Esophagus squamous epithelium (tissue), 5 donors: ENCODE results near the gene ARL2. TPM values are rescaled to one million over a fixed set of nuclear protein-coding genes. Genes with fewer than 3 reads are reported as not detected.
"Not testable (repeated sequence)": the region's sequence is repeated elsewhere in the genome, so short reads cannot be mapped to it uniquely, and the experiment has no call there.

Experiments used
- DNase-seq: peaks from one replicate; lab custom pipeline; 2025; lab: John Stamatoyannopoulos, UW
- H3K27ac ChIP-seq, 4 donors: fragments of 200-600 bp; sonication (generic); one replicate each; pipeline ENCODE4 v1.5.1; 2016 to 2019; ENCODE audit warnings: mild to moderate bottlenecking in 1 of 4
- H3K27me3 ChIP-seq, 4 donors: fragments of 200-600 bp; sonication (generic); 1 replicate in 3 of 4; 2 replicates in 1 of 4; pipeline versions ENCODE4 v1.5.1 to v1.6.0; 2017 to 2021; ENCODE audit warnings: antibody characterized with exemption in 1 of 4
- H3K36me3 ChIP-seq, 3 donors: fragments of 200-600 bp; sonication (generic); one replicate each; pipeline ENCODE4 v1.5.1; 2016 to 2019
- H3K4me1 ChIP-seq, 3 donors: fragments of 200-600 bp; sonication (generic); one replicate each; pipeline ENCODE4 v1.5.1; 2017 to 2019
- H3K4me3 ChIP-seq, 4 donors: fragments of 200-600 bp; sonication (generic); 1 replicate in 3 of 4; 2 replicates in 1 of 4; pipeline ENCODE4 v1.5.1; 2016 to 2019; ENCODE audit warnings: mild to moderate bottlenecking in 2 of 4, moderate library complexity in 1 of 4
- H3K9me3 ChIP-seq, 3 donors: fragments of 200-600 bp; sonication (generic); one replicate each; pipeline ENCODE4 v1.5.1; 2016 to 2019
- POLR2A ChIP-seq, 4 donors: fragments of 450-650 bp; IDR thresholded peaks; one replicate each; pipeline ENCODE4 v1.6.1; 2017; ENCODE audit warnings: antibody characterized with exemption in 4 of 4, mild to moderate bottlenecking in 4 of 4, moderate library complexity in 3 of 4
- WGBS, 2 donors: methylation state at CpG; one replicate each; pipeline ENCODE4 v1.1.5; 2018; 5-methylcytosine and 5-hydroxymethylcytosine counted together
- intact Hi-C: fragments of 100-400 bp; cut with DNase I; formaldehyde crosslinking; loops from one replicate; pipeline ENCODE4 v1.15.0; 2022
- total RNA-seq, 4 donors: library from RNA; depleted of rRNA; stranded (reverse); fragments of >200 nt; gene quantifications; one replicate each; pipeline ENCODE4 v1.1.0, GENCODE V29; 2016
- TF ChIP-seq, protein P1 (sequence below), 6 experiments: fragments of 450-650 bp in 4 of 6; fragments of 200-600 bp in 2 of 6; sonication (generic) in 2 of 6; IDR thresholded peaks; one replicate each; pipeline ENCODE4 v1.5.1; 2016 to 2019; ENCODE audit warnings: antibody characterized with exemption in 6 of 6, mild to moderate bottlenecking in 4 of 6, moderate library complexity in 4 of 6
- donor health status: DM: yes; HTN: yes; CAD: no.

The ARL2 gene
- total RNA-seq, 4 donors from 2014 or later = 42.5 to 82.1 (median 65.0) TPM

DNA sequence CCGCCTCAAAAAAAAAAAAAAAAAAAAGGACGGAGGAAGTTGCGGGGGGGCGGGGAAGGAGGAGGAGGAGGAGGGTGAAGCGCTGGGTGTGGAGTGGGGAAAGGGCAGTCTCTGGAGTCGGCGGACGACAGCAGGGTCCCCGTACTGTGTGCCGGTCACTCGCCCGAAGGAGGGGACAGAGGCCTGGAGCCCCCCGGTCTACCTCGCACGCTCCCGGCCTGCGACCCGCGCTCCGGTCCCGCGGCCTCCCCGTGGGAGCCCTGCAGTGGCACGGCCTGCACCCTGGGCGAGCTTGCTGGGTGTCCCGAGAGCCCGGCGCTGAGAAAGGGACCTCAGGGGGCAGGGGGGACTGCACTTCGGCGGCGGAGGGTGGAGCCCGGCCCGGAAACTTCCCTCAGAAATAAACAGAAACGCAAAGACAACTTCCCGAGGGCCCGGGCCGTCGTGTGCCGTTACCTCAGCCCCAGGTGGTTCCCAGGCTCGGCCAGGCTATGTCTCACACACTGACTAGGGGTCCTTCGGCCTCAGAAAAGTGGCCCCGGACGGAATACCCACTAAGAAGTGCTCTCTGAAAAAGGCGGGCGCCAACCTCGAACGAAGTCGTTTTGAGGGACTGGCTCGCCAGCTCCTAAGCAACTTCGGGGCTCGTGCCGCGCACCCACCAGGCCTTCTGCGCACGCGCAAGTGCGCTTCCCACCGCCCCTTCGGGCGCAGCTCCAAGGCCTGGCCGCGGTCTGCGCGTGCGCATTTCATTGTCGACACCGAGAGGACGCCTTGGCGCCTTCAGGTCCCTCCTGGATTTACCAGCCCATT, 42.3 kb upstream of the ARL2 start, which contains the start of gene MAJIN:
Gene MAJIN, minus strand, starts transcription at position 688 of the 813 bp plus-strand sequence. CDS start 12,703 bp downstream, outside the sequence.
- Histone ChIP-seq H3K27ac (peak within 1 kb of the TSS; percentile 65 to 81 (median 72)), H3K4me1 (peaks cover 0 to 33% (median 5%) of the 10 kb centered on the region in 3 donors), H3K27me3 (peaks cover 0 to 17% (median 0%) of the 10 kb centered on the region in 4 donors), H3K4me3 (peak within 1 kb of the TSS in 3 of 4 donors; percentile 27 to 54 (median 36)), H3K9me3 (no peaks in the 10 kb centered on the region), H3K36me3 (no peaks in the 10 kb centered on the region)
- peak in 1 of 4 donors; percentile 25 for TF ChIP-seq POLR2A (IDR thresholded peaks at IDR 0.05)
- TF ChIP-seq, protein P1, sequence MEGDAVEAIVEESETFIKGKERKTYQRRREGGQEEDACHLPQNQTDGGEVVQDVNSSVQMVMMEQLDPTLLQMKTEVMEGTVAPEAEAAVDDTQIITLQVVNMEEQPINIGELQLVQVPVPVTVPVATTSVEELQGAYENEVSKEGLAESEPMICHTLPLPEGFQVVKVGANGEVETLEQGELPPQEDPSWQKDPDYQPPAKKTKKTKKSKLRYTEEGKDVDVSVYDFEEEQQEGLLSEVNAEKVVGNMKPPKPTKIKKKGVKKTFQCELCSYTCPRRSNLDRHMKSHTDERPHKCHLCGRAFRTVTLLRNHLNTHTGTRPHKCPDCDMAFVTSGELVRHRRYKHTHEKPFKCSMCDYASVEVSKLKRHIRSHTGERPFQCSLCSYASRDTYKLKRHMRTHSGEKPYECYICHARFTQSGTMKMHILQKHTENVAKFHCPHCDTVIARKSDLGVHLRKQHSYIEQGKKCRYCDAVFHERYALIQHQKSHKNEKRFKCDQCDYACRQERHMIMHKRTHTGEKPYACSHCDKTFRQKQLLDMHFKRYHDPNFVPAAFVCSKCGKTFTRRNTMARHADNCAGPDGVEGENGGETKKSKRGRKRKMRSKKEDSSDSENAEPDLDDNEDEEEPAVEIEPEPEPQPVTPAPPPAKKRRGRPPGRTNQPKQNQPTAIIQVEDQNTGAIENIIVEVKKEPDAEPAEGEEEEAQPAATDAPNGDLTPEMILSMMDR (IDR thresholded peaks at IDR 0.05) = no peak
- intact Hi-C loops = no loop called here
- no peak for DNase-seq
- WGBS, 2 donors = 54 to 73% methylated on average over 14 to 36 of the region's 69 CpGs

DNA sequence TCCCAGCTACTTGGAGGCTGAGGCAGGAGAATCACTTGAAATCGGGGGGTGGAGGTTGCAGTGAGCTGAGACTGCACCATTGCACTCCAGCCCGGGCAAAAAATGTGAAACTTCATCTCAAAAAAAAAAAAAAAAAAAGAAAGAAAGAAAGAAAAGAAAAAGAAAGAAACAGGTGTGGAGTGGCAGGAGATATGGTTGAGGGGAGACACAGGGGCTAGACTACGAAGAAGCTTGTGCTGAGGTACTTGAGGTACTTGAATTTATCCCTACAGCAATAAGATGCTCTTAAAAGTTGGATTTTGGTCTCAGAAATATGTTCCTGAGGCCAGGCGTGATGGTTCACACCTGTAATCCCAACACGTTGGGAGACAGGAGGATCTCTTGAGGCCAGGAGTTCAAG, 39.8 kb upstream of the ARL2 start:
- Histone ChIP-seq H3K4me1 (peaks cover 0 to 33% (median 5%) of the 10 kb centered on the region in 3 donors), H3K4me3 (no peak overlapping the region), H3K36me3 (no peaks in the 10 kb centered on the region), H3K27ac (no peak overlapping the region), H3K27me3 (peaks cover 0 to 27% (median 0%) of the 10 kb centered on the region in 4 donors), H3K9me3 (no peaks in the 10 kb centered on the region)
- WGBS, 2 donors = 77 to 81% methylated on average over 3 to 4 of the region's 5 CpGs
- no peak for TF ChIP-seq POLR2A (IDR thresholded peaks at IDR 0.05)
- TF ChIP-seq, protein P1 (IDR thresholded peaks at IDR 0.05) = no peak
- DNase-seq = no peak
- intact Hi-C loops = no loop called here

DNA sequence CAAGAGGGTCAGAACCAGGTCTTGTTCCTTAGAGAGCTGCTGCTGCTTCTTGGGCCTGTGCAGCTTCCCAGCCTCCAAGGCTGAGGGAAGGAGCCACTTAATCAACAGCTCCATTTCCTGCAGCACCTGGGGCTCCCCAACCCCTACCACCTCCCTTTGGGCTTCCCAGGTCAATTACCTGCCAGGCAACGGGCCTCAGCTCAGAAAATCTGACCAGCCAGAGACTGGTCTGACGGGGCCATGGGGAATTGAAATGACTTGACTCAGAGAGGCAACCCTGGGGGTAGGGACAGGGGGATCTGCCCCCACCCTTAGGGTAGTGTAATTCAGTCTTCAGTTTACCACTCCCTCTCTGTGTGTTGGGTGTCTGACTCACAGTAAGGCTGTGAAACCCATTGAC, 37.3 kb upstream of the ARL2 start:
- Histone ChIP-seq H3K27me3 (peaks cover 0 to 33% (median 0%) of the 10 kb centered on the region in 4 donors), H3K4me3 (no peak overlapping the region), H3K9me3 (no peaks in the 10 kb centered on the region), H3K27ac (no peak overlapping the region), H3K36me3 (no peaks in the 10 kb centered on the region), H3K4me1 (peaks cover 0 to 9% (median under 1%) of the 10 kb centered on the region in 3 donors)
- no peak for DNase-seq
- intact Hi-C loops = no loop called here
- TF ChIP-seq POLR2A (IDR thresholded peaks at IDR 0.05) = no peak
- TF ChIP-seq, protein P1 (IDR thresholded peaks at IDR 0.05) = no peak
- WGBS, 2 donors = 67% methylated on average over 2 of the region's 2 CpGs; no CpG with 5 or more reads in 1 of the 2 donors

DNA sequence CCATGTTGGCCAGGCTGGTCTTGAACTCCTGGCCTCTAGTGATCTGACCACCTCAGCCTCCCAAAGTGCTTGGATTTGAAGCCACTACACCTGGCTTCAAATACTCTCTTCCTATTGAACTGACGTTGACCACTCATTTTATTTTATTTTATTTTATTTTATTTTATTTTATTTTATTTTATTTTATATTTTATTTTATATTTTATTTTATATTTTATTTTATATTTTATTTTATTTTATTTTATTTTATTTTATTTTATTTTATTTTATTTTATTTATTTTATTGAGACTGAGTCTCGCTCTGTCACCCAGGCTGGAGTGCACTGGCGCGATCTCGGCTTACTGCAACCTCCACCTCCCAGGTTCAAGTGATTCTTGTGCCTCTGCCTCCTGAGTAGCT, 30.6 kb upstream of the ARL2 start:
- H3K4me3 ChIP-seq, H3K27ac ChIP-seq, H3K36me3 ChIP-seq, H3K9me3 ChIP-seq, H3K4me1 ChIP-seq, DNase-seq, intact Hi-C loops: not testable (repeated sequence)
- 79 to 85% methylated on average over 1 to 5 of the region's 5 CpGs for WGBS, 2 donors
- H3K27me3 ChIP-seq = peaks cover 0 to 22% (median 0%) of the 10 kb centered on the region in 4 donors

DNA sequence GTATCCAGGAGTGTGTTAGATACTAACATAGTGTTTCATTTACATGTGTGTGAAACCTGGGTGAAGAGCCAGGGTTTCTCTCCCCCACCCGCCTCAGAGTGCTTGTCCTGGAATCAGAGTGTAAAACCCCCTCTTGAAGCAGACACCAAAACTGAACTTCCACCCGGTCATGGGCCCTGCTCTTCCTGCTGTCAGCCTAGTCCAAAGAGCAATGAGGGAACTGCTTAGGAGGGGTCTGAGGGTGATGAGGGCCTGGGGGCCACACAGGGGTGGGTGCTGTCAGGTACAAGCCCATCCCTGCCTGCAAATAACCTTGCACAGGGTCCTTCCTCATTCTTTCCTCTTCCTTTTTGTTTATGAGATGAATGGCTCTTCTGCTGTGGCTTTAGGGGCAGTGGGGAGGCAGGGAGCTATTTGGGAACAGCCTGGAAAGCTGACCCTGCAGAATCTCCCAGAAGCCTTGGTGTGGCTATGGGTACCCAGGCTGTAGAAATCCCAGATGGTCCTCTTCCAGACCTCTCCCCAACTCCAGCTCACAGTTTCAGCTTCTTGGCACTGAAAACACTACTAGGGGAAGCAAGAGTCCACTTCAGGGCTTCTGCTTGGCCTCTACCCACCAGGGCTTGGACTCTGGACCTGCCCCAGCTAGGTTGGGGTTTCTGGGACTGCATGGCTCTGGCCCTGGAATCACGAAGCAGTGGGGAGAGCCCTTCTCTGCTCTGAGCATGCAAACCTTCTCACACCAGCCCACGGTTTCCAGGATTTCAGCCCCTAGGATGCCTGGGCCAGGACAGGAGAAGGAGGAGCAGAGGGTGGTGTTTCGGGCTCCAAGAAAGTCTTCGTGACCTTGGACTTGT, 25.7 kb upstream of the ARL2 start:
- Histone ChIP-seq H3K36me3 (no peaks in the 10 kb centered on the region), H3K27me3 (no peaks in the 10 kb centered on the region), H3K4me1 (peaks cover 0 to 19% (median 5%) of the 10 kb centered on the region in 3 donors), H3K4me3 (no peak overlapping the region), H3K9me3 (no peaks in the 10 kb centered on the region), H3K27ac (no peak overlapping the region)
- DNase-seq = no peak
- WGBS, 2 donors = 77 to 83% methylated on average over 4 to 5 of the region's 6 CpGs
- TF ChIP-seq POLR2A (IDR thresholded peaks at IDR 0.05) = no peak
- TF ChIP-seq, protein P1 (IDR thresholded peaks at IDR 0.05) = no peak
- intact Hi-C loops = no loop called here
